CD4-positive, alpha-beta T cell treated with Interleukin-17A for 4 hours (primary cell): ENCODE measurements around the gene ADARB2.
"Not testable (repeated sequence)": the region's sequence is repeated elsewhere in the genome, so short reads cannot be mapped to it uniquely, and the experiment has no call there.

ENCODE experiments used
- DNase-seq: peaks from one replicate; pipeline ENCODE4 v3.0.0-alpha.2; 2020; ENCODE audit warnings: mixed read lengths

Gene ADARB2

GRCh38 chr10:1416456-1417037 lies 320.8 kb downstream of the ADARB2 start:
- DNase-seq: no peak

GRCh38 chr10:1414893-1415292 lies 322.4 kb downstream of the ADARB2 start:
- no peak for DNase-seq

GRCh38 chr10:1414346-1414745 lies 323.0 kb downstream of the ADARB2 start:
- DNase-seq: not testable (repeated sequence)

- no peak for DNase-seq
Observed at GRCh38 chr10:1413823-1414222, 323.5 kb downstream of the ADARB2 start.

- no peak for DNase-seq
Observed at GRCh38 chr10:1413256-1413655, 324.1 kb downstream of the ADARB2 start.

GRCh38 chr10:1412531-1413189 lies 324.7 kb downstream of the ADARB2 start:
- no peak for DNase-seq

- DNase-seq: no peak
Observed at GRCh38 chr10:1411956-1412355, 325.4 kb downstream of the ADARB2 start.

GRCh38 chr10:1411451-1411850 lies 325.9 kb downstream of the ADARB2 start:
- no peak for DNase-seq

- DNase-seq: no peak
Observed at GRCh38 chr10:1410469-1411395, 326.6 kb downstream of the ADARB2 start.

- no peak for DNase-seq
Observed at GRCh38 chr10:1410032-1410431, 327.3 kb downstream of the ADARB2 start.

- no peak for DNase-seq
Observed at GRCh38 chr10:1409392-1409791, 327.9 kb downstream of the ADARB2 start.

GRCh38 chr10:1408651-1409367 lies 328.5 kb downstream of the ADARB2 start:
- DNase-seq: no peak

GRCh38 chr10:1406967-1407945 lies 330.1 kb downstream of the ADARB2 start:
- no peak for DNase-seq

GRCh38 chr10:1406132-1406966 lies 331.0 kb downstream of the ADARB2 start:
- no peak for DNase-seq

- no peak for DNase-seq
Observed at GRCh38 chr10:1404323-1405260, 332.7 kb downstream of the ADARB2 start.

GRCh38 chr10:1403508-1404322 lies 333.6 kb downstream of the ADARB2 start:
- DNase-seq: no peak

GRCh38 chr10:1402816-1403507 lies 334.4 kb downstream of the ADARB2 start:
- DNase-seq: no peak
